Lower lobe of right lung (tissue), 2 donors: ENCODE data around the gene CCDC157. TPM values are rescaled to one million over a fixed set of nuclear protein-coding genes. Genes with fewer than 3 reads are reported as not detected.

Source experiments
- ATAC-seq, 2 donors: fragments of 200-7000 bp; cut with Tn5 transposase; one replicate each; pipeline ENCODE4 v1.9.1; 2020 to 2022; ENCODE audit warnings: mild to moderate bottlenecking in 2 of 2, moderate library complexity in 2 of 2
- DNase-seq: peaks from one replicate; pipeline ENCODE4 v3.0.0-alpha.2; 2020
- H3K27ac ChIP-seq: fragments of 200-600 bp; one replicate; pipeline ENCODE4 v1.8.0; 2022
- H3K27me3 ChIP-seq: fragments of 200-600 bp; one replicate; pipeline ENCODE4 v1.8.0; 2022; ENCODE audit warnings: low read depth
- H3K36me3 ChIP-seq: fragments of 200-600 bp; one replicate; pipeline ENCODE4 v1.8.0; 2022; ENCODE audit warnings: mild to moderate bottlenecking
- H3K4me1 ChIP-seq: fragments of 200-600 bp; one replicate; pipeline ENCODE4 v1.8.0; 2022
- H3K4me3 ChIP-seq: fragments of 200-600 bp; one replicate; pipeline ENCODE4 v1.8.0; 2022; ENCODE audit warnings: mild to moderate bottlenecking
- H3K9me3 ChIP-seq: fragments of 200-600 bp; one replicate; pipeline ENCODE4 v1.8.0; 2022
- intact Hi-C: fragments of 100-400 bp; cut with DNase I; formaldehyde crosslinking; loops from one replicate; pipeline ENCODE4 v1.11.0; 2022
- total RNA-seq: library from RNA; stranded (reverse); fragmentation: NEBNext Ultra II Directional; extraction: Animal tissue kit (Norgen Biotek cat#: 25700); gene quantifications from one replicate; pipeline ENCODE4 v1.2.1, GENCODE V29; 2021
- TF ChIP-seq, protein P1 (sequence below): fragments of 200-600 bp; IDR thresholded peaks from one replicate; pipeline ENCODE4 v1.8.0; 2022; ENCODE audit warnings: antibody characterized with exemption, mild to moderate bottlenecking
- donor health status: DM: no; HTN: yes; CAD: no; lungs with severe emphysema.

CCDC157 gene
- total RNA-seq, 1 donor from 2014 or later = 5.2 TPM

GRCh38 chr22:30386608-30386959 is 29.8 kb downstream of the CCDC157 start:
- ATAC-seq (no peak), DNase-seq (no peak)
- H3K4me1 ChIP-seq = peaks cover 15% of the 10 kb centered on the region
- H3K27me3 ChIP-seq = no peaks in the 10 kb centered on the region
- H3K36me3 ChIP-seq = peaks cover 9% of the 10 kb centered on the region
- H3K27ac ChIP-seq = peak overlapping the region; percentile 31
- TF ChIP-seq, protein P1, sequence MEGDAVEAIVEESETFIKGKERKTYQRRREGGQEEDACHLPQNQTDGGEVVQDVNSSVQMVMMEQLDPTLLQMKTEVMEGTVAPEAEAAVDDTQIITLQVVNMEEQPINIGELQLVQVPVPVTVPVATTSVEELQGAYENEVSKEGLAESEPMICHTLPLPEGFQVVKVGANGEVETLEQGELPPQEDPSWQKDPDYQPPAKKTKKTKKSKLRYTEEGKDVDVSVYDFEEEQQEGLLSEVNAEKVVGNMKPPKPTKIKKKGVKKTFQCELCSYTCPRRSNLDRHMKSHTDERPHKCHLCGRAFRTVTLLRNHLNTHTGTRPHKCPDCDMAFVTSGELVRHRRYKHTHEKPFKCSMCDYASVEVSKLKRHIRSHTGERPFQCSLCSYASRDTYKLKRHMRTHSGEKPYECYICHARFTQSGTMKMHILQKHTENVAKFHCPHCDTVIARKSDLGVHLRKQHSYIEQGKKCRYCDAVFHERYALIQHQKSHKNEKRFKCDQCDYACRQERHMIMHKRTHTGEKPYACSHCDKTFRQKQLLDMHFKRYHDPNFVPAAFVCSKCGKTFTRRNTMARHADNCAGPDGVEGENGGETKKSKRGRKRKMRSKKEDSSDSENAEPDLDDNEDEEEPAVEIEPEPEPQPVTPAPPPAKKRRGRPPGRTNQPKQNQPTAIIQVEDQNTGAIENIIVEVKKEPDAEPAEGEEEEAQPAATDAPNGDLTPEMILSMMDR = no peak
- H3K9me3 ChIP-seq = no peaks in the 10 kb centered on the region
- H3K4me3 ChIP-seq = peak overlapping the region; percentile 61
- intact Hi-C loops = loop anchor here (10.0 kb wide), 1 partner anchor 102 kb away; the partner anchor contains the start of gene CASTOR1

DNA sequence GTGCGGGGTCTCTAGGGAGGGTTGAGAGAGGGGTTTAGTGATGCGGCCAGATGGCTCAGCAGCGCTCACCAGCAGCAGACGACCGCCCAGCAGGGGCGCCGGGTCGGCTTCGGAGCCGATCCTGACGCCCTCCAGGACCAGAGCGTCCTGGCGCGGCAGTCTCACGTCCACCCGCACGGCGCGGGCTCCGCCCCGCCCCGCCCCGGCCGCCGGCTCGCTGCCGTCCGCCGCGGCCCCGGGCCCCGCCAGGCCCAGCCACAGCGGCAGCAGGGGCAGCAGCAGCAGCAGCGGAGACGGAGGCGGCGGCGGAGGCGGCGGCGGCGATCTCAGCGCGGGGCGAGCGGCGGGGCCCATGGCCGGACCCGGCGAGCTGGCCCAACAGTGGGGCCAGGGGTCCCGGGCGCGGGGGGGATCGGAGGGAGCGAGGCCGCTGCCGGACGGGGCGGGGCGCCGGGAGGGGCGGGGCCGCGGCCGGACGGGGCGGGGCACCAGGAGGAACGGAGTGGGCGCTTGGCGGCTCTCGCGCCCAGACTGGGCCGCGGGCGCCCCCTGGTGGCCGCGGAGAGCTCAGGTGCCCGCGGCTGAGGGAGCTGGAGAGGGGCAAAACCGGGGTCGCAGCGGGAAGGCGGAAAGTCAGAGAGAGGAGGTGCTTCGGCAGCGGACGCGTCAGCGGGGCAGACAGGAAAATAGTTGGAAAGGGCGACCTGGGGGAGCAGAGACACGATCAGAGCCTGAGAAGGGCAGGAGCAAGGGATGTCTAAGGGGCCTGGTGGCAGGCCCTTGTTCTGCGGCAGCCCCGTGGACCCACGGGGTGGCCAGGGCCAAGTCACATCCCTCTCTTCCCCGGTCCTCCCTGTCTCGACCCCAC is 30.4 kb downstream of the CCDC157 start, which contains the start of gene RNF215:
TSS of gene RNF215 (minus strand) at position 452 of the 868 bp plus-strand sequence. CDS start at position 354, 98 bp downstream.
- intact Hi-C loops = loop anchor here (10.0 kb wide), 1 partner anchor 102 kb away; the partner anchor contains the start of gene CASTOR1
- H3K27me3 ChIP-seq = no peaks in the 10 kb centered on the region
- H3K27ac ChIP-seq = peak within 1 kb of the TSS; percentile 31
- TF ChIP-seq, protein P1 = peak; percentile 93
- peaks cover 5% of the 10 kb centered on the region for H3K36me3 ChIP-seq
- peak; percentile 84 for DNase-seq
- ATAC-seq = peak; percentile 95 to 96
- H3K4me1 ChIP-seq = peaks cover 16% of the 10 kb centered on the region
- no peaks in the 10 kb centered on the region for H3K9me3 ChIP-seq
- H3K4me3 ChIP-seq = peak within 1 kb of the TSS; percentile 61

DNA sequence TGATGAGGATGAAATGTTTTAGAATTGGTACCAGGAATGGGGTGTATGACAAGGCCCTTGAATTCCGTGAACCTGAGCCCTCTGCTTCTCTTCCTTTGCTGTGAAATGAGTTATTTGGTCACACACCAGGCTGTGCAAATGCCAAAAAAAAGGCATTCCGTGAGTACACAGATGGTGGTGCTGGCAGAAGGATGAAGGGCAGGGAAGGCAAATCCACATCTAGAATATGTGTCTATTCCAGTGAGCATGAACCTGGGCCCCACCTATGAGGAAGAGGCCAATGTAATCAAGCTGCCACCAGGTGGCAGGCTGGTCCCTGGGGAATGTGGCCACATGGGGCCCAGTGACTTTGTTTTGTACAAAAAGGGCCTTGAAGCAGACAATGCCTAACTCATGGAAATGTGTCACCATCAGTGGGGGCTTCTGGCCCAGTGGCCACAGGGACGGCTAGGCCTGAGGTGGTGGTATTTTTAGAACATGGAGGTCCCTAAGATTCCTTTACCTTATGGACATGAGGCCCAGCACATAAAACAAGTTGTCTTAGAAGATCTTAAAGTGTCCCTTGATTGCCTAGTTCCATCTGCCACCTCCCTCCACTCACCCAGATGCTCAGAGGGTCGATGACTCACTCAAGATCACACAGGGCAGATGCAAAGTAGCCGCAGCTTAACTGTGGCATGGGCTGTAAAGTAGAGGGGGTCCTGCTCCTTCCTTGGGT is 34.3 kb downstream of the CCDC157 start:
- Histone ChIP-seq H3K27me3 (no peaks in the 10 kb centered on the region), H3K4me1 (peaks cover 27% of the 10 kb centered on the region), H3K36me3 (no peaks in the 10 kb centered on the region), H3K9me3 (no peaks in the 10 kb centered on the region), H3K4me3 (no peak overlapping the region), H3K27ac (no peak overlapping the region)
- TF ChIP-seq, protein P1 = peak; percentile 90
- peak; percentile 67 to 70 for ATAC-seq
- peak; percentile 82 for DNase-seq
- intact Hi-C loops = no loop called here

GRCh38 chr22:30392661-30393321 is 36.0 kb downstream of the CCDC157 start:
- DNase-seq (no peak), ATAC-seq (peak in 1 of 2 donors; percentile 32)
- Histone ChIP-seq H3K36me3 (no peaks in the 10 kb centered on the region), H3K27ac (peak overlapping the region; percentile 46), H3K4me3 (no peak overlapping the region), H3K9me3 (no peaks in the 10 kb centered on the region), H3K4me1 (peaks cover 31% of the 10 kb centered on the region), H3K27me3 (peaks cover 13% of the 10 kb centered on the region)
- intact Hi-C loops = no loop called here
- TF ChIP-seq, protein P1 = no peak

DNA sequence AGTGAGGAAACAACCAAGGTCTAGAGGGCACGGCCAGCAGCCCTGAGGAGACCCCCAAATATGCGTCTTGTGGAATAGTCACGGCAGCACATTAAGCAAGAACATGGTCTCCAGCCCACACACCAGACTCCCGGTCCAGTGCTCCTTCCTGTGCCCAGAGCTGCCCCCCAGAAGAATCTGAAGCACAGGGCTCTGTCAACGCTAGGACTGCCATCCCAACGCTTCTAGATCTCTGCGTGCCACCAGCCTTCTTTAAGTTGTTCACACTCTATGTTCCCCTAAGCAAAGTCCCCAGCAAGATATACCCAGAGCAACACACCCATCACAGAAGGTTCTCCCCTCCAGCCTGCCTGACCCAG is 36.5 kb downstream of the CCDC157 start:
- peaks cover 36% of the 10 kb centered on the region for H3K4me1 ChIP-seq
- H3K9me3 ChIP-seq = no peaks in the 10 kb centered on the region
- intact Hi-C loops = no loop called here
- TF ChIP-seq, protein P1 = no peak
- H3K4me3 ChIP-seq = no peak overlapping the region
- H3K27me3 ChIP-seq = peaks cover 14% of the 10 kb centered on the region
- no peak for ATAC-seq
- peak overlapping the region; percentile 46 for H3K27ac ChIP-seq
- no peaks in the 10 kb centered on the region for H3K36me3 ChIP-seq
- no peak for DNase-seq
